Nucleus accumbens (tissue), 56 donors: ENCODE results near the gene PRKACB.
"Not testable (repeated sequence)": the region's sequence is repeated elsewhere in the genome, so short reads cannot be mapped to it uniquely, and the experiment has no call there.

Experiments
- DNase-seq, 56 donors: peaks; one replicate each; lab custom pipeline; 2025; lab: John Stamatoyannopoulos, UW

PRKACB gene

DNA sequence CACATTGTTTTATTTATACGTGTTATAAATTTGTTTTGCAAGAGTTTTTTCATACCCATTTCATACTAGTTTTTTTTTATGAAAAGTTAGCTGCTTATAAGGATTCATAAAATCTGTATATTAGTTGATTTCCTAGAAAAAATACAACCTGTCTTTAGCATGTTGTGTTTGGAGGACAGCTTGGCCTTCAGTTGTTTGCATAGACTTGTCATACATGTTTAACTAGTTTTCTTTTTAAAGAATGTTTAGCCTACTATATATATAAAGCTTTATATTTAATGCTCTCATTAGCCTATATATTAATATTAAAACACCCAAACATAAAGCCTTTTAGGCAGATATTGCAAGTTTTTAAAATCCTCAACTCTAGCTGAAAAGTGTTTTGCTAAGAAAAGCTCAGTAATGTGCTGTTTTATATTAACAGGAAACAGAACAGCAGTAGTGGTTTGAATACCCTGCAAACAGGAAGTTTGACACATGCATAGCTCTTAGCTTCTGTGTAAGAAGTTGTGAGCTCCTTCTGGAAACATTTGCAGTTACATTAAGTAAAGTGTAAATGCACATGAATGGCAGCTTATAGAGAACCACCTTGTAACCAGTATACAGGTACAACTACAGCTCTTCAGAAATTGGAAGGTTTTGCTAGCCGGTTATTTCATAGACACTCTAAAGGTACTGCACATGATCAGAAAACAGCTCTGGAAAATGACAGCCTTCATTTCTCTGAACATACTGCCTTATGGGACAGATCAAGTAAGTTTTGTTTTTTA is at the start of gene PRKACB:
Gene PRKACB, plus strand, starts transcription at position 476 of the 770 bp plus-strand sequence. Its CDS starts 91 bp downstream, at position 567.
- no peak for DNase-seq

DNA sequence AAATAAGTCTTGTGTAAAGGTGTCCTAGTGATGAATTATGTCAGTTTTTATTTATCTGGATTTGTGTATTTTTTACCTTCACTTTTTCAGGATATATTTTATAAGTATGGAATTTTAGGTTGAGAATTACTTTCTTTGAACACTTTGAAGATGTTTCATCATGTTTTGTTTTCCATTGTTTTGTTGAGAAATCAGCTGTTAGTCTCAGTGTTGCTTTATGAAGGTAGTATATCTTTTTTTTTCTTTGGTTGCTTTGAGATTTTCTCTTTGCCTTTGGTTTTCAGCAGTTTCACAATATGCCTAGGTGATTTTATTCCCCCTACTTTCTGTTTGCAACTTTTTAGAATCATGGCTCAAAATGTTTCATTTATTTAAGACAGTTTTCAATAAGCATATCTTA is 48.8 kb upstream of the PRKACB start:
- no peak for DNase-seq

DNA sequence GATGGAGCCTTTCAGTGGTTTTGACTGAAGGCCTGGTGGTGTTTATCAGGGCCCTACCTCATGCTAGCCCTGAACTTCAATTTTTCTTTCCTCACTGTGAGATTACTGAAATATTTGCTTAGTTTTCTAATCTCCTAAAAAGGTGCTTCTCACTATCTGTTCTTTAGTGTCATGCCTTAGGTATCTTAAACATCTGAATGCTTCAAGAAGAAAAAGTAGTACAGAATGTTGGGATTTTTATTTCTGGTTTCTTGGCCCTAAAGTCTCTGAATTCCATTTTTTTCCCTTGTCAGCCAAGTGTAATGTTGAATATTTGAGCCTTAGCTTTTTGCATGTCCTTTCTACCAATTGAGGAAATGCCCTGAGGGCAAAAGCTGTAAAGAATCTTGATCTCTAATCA is 47.9 kb upstream of the PRKACB start:
- no peak for DNase-seq

DNA sequence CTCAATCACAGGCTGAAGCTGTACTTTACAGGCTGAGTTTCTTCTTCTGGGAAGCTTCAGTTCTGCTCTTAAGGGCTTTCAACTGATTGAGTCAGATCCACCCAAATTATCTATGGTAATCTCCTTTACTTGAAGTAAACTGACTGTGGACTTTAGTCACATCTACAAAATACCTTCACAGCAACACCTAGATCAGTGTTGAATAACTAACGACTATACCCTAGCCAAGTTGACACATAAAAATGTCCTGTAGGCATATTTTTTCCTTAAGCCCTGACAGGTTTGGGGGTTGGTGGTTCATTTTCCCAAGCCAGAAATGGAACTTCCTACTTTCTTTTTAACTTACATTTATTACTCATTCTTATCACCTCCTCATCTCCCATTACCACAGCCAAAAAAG is 42.9 kb upstream of the PRKACB start:
- no peak for DNase-seq

DNA sequence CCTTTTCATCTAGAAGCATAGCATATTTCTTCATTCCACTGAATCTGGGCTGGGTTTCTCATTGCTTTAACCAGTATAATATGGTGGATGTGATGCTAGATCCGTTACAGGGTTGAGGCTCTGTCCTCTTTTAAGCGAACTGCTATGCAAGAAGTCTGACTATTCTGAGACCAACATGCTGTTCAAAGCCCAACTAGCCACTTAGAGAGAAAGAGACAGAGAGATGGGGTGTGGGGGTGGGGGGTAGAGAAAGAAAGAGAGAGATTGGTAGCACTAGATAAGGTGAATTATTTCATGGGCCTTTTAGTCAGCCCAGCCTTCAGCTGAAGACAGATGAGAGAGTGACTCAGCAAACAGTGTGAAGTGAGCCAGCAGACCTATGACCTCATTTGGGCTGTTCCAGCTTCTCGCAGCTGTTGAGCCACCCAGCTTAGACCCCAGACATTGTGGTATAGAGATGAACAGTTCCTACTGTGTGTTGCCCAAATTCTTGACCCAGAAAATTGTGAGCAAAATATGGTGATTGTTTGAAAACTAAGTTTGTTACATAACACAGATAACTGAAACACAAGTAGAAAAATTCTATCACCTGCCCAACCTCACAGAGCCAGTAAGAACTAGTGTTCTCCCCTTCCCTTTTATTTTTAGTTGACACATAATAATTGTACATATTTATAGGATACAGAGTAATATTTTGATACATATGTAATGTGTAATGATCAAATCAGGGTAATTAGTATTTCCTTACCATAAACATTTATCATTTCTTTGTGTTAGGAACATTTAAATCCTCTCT is 40.7 kb upstream of the PRKACB start:
- DNase-seq: peak in 41 of 56 donors; percentile 1 to 79 (median 30)

DNA sequence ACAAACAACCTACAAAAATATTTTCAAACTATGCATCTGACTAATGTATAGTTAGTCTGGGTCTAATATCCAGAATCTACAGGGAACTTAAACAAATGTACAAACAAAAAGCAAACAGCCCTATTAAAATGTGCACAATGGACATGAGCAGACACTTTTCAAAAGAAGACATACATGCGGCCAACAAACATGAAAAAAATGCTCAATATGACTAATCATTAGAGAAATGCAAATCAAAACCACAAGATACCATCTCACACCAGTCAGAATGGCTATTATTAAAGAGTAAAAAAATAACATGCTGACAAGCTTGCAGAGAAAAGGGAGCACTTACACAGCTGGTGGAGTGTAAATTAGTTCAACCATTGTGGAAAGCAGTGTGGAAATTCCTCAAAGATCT is 36.5 kb upstream of the PRKACB start:
- not testable (repeated sequence) for DNase-seq

DNA sequence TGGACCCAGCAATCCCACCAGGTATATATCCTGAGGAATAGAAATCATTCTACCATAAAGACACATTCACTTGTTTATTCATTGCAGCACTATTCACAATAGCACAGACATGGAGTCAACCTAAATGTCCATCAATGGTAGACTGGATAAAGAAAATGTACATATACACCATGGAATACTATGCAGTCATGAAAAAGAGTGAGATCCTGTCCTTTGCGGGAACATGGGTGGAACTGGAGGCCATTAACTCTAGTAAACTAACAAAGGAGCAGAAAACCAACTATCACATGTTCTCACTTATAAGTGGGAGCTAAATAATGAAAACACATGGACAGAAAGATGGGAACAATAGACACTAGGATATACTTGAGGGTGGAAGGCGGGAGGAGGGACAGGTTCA is 36.1 kb upstream of the PRKACB start:
- no peak for DNase-seq

DNA sequence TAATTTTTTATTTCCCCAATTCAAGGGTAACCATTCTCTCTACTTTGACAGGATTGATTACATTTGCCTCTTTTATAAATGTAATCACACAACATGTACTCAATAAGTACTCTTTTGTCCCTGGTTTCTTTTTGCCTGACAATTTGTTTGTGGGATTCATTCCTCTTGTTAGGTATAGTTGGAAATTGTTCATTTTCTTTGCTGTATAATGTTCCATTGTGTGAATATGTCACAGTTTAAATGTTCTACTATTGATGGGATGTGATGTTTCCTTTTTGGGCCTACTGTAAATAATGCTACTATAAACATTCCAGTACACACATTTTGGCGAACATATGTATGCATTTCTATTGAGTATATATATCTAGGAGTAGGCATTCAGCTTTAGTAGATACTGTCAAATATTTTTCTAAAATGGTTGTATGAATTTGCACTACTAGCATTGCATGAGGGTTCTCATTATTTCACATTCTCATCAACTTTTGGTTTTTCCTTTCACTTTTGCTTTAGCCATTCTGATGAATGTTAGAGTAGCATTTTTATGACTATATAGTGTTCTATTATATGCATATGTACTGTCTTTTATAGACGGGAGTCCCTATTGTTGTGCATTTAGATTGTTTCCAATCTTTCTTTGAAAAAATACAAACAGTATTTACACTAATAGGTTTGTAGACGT is 35.0 kb upstream of the PRKACB start:
- DNase-seq: no peak

DNA sequence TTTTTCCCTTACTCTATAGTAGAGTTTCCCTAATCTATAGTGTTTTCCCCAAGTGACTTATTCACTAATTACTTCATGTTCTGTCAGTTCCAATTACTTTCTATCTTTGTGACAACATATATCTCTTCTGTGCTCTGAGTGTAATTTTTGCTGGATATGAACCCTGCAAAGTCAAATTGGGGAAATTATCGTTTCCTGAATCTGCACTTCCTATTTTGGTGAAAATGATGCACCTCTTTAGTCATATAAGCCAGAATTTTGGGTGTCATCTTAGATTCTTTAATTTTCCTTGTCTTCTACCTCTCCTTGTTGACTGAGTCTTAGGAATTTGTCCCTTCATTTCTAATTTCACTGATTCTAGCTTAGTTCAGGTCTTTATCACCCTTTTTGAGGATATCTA is 33.4 kb upstream of the PRKACB start:
- no peak for DNase-seq

DNA sequence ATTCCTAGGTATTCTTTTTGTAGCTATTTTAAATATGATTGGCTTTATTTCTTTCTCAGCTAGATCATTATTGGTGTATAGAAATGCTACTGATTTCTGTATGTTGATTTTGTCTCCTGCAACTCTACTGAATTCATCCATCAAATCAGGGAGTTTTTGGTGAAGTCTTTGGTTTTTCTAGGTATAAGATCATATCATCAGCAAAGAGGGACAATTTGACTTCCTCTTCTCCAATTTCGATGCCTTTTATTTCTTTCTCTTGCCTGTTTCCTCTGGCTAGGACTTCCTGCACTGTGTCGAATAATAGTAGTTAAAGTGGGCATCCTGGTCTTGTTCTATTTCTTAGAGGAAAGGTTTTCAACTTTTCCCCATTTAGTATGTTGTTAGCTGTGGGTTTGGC is 27.5 kb upstream of the PRKACB start:
- DNase-seq: no peak

DNA sequence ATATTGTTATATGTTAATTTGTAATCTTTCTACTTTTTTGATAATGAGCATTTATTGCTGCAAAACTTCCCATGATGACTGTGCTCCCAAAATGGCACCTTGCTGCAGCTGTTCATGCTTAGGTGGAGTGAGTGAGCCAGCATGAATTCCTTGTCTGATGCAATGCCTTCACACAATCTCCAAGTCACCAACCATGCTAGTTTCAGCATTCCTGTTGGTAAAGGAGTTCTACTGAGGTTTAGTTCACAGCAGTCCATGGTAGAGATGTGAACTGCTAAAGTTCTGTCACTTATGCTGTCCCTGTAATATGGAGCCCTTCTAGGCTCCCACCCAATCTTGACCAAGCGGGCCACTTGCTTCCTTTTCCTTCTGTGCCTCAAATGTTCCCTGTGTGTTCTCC is 26.2 kb upstream of the PRKACB start:
- no peak for DNase-seq

DNA sequence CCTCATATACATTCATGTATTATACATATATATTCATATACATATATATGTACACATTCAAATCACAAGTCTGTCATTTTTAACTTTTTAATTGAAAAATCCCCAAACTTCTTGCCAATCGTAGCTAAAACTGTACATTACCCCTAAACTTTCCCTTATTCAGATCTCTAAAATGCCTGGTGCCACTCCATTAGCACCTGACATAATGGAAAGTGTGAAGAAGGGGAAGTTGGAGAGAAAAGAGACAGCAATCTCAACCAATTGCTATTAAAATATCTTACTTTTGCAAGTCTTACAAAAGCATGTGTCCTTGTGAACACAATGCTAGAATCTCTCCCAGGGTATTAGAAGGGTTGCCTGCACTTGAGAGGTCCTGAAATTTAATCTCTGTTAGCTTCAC is 22.7 kb upstream of the PRKACB start:
- no peak for DNase-seq

DNA sequence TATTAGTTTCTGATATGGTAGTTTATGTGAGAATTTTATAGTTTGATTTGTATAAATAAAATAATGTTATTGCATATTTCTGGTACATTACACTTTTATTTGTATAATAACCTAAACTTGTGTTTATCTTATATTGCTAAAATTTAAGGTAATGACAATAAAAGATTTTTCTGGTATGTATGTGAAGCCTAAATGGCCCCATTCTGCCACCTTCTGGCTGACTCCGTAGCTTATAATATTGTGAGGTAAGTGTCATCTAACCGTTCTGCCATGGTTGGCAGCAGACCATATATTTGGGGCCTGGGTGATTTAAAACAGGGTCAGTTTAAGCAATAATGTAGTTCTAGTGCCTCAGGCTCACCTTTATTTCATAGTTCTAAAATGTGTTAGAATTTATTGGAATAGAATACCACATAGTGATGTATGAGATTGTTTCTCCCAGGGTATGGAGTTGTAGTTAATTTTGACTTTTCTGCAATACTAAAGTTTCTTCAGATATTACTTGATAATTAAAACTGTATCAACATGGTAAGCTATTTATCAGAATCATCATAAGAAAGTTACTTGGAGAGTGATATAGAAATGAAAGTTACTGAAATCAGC is 21.2 kb upstream of the PRKACB start:
- DNase-seq: peak in 43 of 56 donors; percentile 1 to 80 (median 20)

DNA sequence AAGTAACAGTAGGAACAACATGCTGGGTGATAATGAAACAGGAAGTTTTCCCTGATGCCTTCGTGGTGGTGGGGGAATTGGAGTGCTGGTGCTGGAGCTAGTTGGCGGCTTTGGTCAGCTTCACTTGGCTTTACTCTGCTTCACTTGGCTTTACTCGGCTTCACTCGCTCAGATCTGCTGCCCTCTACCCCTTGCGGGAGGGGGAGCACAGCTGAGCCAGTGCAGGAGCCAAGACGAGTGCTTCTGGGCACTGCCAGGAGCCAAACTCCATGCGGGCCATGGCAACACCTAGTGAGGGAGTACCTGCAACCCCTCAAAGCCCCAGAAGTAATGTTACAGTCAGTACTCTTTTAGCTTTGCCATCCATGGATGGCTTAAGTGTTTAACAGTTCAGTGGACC is 10.6 kb upstream of the PRKACB start:
- DNase-seq: no peak

DNA sequence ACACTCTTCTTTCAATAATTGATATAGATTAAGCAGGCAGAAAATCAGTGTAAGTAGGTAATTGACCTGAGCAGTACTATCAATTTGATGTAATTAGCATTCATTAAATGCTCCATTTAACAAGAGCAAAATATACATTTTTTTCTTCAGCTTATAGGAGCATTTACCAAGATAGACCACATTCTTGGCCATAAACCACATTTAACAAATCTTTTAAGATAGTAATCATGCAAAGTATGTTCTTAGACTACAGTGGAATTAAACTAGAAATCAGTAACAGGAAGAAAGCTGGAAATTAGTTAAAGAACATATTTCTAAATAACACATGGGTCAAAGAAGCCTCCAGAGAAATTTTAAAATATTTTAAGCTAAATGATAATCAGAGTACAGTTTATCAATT is 8.7 kb upstream of the PRKACB start:
- DNase-seq: no peak

DNA sequence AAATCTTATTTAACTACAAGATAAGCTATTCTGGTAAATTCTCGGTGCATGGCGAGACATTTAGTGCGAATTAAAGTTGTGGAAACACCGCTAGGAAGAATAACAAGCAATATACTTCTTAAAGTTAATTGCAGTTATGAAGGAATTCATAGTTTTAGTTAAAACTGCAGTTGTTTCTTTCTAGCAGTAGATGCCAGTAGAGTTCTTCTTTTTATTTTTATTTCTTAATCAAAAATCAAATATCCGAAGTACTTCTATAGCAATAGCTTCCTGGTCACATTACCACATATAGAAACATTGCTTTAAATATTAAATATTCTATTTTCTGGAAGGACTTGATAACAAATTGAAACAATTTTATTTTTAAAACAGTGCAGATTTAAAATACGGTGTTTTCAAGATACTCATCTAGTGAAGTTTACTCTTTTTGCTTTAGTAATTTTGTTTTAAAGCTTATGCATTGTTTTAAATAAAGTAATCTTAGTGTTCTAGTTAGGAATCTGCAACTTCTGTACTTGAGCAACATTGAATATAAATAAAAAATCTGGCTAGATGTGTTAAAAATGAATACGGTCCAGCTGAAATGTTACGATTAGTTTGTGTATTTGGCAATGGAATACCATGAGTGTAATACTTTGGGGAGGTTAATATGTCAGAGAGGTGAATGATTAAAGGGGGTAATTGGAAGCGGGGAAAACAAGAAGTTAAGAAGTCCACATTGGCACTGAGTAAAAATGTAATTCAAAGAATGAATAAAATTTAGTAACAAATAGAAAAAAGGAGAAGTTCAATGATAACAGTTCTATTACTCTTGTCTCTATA is 2.7 kb upstream of the PRKACB start:
- no peak for DNase-seq

DNA sequence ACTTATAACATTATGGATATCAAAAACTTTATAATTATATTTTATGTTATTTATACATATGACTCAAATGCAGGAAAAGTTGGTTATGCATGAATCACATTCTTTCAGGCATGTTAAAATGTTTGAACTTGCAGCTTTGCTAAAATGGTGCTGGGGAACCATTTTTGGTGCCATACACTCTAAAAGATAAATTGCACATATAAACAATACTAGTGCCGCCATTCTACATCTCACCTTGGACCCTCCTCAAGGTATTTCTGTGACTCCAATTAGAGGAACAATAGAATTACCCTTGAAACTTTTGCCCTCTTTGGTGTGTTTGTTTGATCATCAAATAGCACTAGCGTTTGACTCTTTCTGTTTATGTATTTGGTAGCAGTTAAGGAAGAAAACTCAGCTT is 997 bp downstream of the PRKACB start:
- DNase-seq: no peak

DNA sequence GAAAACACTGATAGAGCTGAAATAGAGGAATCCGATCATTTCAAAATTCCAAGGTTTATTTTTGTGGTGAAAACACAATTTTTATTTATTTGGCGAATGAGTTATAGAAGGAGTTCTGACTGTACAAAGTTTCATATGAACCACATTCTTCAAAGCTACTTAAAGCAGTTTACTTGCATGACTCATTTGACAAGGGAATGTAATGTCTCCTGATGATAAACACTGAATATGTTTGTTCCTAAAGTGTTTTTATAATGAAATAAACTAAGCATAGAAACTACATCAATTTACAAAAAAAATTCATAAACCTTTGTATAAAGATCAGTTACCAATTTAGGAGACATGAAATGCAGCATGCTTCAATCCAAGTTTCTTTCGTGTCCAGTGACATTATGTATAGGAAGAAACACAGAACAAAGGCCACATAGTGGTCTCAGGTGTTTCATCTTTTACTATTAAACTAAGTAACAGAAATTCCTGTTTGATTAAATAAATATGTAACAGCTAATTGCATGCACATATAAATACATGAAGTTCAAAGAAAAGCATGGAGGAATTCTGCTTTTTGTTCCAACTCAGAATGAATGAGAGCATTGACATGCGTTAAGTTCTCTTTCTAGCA is 2.5 kb downstream of the PRKACB start:
- DNase-seq: no peak

DNA sequence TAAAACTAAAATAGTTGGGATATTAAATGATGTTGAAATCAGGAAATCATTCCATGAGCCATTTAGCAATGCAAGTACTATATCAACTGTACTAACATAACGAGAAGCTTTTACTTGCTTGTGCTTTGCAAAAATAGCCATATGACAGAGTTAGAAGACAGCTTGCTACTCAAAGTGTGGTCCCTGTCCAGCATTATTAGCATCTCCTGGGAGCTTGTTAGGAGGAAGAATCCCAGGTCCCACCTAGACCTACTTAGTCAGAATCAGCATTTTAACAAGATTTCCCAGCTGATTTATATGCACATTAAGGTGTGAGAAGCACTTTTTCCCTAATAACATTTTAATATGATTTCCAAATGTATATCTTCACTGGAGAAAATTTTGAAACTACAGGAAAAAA is 4.7 kb downstream of the PRKACB start:
- DNase-seq: no peak

DNA sequence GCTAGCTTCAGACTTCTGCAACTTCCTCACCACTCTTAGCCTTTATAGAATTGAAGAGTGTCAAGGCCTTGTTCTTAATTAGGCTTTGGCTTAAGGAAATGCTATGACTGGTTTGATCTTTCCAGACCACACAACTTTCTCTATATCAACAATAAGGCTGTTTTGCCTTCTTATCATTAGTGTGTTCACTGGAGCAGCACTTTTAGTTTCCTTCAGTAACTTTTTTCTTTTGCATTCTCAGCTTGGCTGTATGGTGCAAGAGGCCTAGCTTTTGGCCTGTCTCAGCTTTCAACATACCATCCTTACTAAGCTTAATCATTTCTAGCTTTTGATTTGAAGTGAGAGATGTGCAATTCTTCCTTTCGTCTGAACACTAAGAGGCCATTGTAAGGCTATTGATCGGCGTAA is 8.6 kb downstream of the PRKACB start:
- DNase-seq: no peak
